GM18867 (cell line): ENCODE results near the gene ZAR1L.

ENCODE experiments used
- ATAC-seq: cut with Tn5 transposase; IDR thresholded peaks from one replicate; pipeline ENCODE4 v1.9.1; 2021; ENCODE audit warnings: mild to moderate bottlenecking, moderate library complexity; ENCODE audit not compliant: unreplicated experiment

The ZAR1L gene

DNA sequence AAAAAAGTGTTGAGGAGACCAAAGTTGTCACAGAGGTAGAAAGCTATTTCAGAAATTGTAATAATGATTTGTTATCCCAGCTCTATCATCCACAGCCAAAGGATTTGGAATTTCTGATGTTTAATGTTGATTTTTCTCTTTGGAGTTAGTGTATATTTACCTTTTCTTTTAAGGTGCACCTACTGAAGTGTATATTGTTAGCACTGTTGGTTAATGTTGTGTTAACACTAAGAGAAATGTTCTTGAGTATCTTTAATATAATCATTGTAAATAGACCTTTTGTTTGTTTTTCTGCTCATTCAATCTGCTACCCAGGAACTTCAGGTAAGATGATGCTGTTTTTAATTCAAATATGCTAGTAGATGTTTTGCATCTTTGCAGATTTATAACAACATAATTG lies 57.5 kb downstream of the ZAR1L start:
- ATAC-seq = no peak

DNA sequence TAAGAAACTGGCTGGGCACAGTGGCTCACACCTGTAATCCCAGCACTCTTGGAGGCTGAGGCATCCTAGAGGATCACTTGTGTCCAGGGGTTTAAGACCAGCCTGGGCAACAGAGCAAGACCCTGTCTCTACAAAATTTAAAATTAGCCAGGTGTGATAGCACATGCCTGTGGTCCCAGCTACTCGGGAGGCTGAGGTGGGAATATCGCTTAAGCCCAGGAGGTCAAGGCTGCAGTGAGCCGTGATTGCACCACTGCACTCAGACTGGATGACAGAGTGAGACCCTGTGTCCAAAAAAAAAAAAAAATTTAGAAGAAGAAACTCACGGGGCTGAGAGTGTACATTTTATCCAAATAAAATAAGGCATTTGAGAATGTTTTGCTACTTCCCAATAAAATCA lies 58.9 kb downstream of the ZAR1L start:
- ATAC-seq = no peak

DNA sequence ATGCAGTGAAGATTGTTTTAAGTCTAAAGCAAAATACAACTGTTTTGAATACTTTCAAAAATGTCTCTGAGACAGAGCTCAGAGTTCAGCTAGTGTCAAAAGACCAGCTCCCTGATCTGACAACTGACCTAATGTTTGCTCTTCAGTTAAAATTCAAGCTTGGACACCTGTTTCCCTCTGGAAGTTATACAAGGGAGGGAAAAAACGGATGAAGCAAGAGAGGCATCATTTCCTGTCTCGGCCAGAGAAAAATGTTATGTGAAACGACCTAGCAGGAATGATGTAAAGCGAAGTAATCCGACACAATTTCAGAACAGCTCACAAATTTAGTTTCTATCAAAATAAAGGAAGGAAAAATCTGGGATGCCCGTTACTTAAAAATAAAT lies 59.4 kb downstream of the ZAR1L start:
- ATAC-seq = no peak

DNA sequence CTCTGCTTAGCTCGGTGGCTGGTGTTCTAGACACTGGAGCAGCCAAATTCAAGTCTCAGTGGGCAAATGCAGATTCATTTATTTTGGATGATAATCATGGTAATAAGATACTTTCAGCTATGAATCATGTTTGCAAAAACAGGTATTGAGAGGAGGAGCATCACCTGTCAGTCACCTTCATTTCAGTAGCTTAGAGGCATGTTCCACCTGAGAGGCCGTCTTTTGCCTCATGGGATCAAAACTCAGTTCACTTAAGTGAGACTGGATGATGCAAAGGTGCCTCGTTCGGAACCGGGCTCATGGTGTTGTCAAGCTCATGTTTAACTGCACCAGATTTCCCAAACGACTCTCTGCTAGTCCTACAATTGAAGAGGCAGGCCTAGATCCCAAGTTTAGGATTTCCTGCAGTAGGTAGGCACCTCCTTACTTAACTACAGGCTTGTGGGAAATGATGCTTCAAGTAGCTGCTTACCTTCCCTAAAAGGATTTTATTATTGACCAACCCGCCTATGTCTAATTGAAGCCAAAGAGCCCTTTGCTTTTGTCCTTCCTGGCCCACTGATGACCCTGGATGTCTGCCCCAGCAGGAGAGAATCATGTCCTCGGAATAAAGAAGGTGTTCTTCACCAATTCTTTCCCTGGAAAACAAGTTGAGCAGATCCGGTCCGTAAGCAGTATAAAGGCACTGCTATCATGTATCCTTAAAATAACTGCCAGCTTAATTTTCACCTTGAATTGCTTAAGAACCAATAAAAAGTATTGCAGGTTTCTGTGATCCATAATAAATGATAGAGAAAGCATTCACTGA lies 60.0 kb downstream of the ZAR1L start:
- no peak for ATAC-seq

DNA sequence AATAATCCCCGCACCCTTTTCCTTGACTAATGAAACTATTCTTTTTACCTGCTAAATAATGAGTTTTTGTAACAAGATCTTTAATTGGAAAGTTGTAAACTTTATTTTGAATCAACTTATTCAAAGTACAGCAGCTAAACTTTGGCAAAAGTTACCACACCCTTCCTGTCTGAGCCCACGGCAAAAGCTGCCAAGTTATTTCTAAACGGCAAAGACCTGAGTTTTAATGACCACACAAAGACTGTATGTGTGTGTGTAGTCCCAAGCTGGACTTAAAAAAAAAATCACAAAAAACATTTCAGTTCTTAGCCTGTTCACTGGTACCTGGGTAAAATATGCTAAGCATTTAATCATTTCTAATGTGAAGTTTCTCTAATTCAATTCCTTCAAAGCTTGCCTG lies 60.7 kb downstream of the ZAR1L start:
- ATAC-seq = no peak

DNA sequence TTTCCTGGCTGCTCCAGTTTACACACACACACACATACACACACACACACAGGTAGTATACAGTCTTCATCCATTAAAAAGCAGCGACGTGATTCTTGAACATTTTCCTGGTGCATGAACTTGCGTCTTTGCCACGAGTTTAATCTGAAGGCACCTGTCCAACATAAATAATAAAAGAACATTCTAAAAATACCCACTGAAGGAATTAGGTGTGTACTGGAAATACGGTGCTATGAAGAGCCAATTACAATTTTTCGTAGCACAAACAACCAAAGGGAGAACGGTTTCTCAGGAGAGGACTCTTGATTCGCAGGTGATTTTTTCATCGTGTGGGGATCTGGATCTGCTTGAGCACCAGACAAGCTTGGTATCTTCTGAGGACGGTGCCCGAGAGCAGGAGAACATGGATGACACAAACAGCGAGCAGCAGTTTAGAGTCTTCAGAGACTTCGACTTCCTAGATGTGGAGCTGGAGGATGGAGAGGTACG lies 61.2 kb downstream of the ZAR1L start:
- ATAC-seq = no peak
